Stomach (tissue), 9 donors: ENCODE data around the gene NTN3. TPM values are rescaled to one million over a fixed set of nuclear protein-coding genes. Genes with fewer than 3 reads are reported as not detected.

ENCODE experiments used
- DNase-seq, 2 donors: peaks; one replicate each; pipeline versions ENCODE4 v3.0.0 to v3.0.0-alpha.2; 2013 to 2019
- H3K27ac ChIP-seq, 5 donors: fragments of 200-600 bp in 4 of 5; sonication (generic) in 4 of 5; one replicate each; pipeline ENCODE4 v1.5.1; 2013 to 2019; ENCODE audit warnings: mild to moderate bottlenecking in 1 of 5, moderate library complexity in 1 of 5
- H3K27me3 ChIP-seq, 3 donors: fragments of 200-600 bp; sonication (generic); one replicate each; pipeline ENCODE4 v1.5.1; 2017 to 2019; ENCODE audit warnings: mixed run types in 1 of 3
- H3K36me3 ChIP-seq, 4 donors: fragments of 200-600 bp; sonication (generic); 1 replicate in 3 of 4; 2 replicates in 1 of 4; pipeline ENCODE4 v1.5.1; 2016 to 2019
- H3K4me1 ChIP-seq, 4 donors: fragments of 200-600 bp; sonication (generic); one replicate each; pipeline ENCODE4 v1.5.1; 2016 to 2019
- H3K4me3 ChIP-seq, 4 donors: fragments of 200-600 bp; sonication (generic) in 3 of 4; one replicate each; pipeline ENCODE4 v1.5.1; 2016 to 2019; ENCODE audit warnings: mild to moderate bottlenecking in 1 of 4
- H3K9me3 ChIP-seq, 4 donors: fragments of 200-600 bp; sonication (generic); one replicate each; pipeline ENCODE4 v1.5.1; 2016 to 2019
- CTCF ChIP-seq, 7 experiments: fragments of 450-650 bp in 4 of 7; fragments of 200-600 bp in 3 of 7; sonication (generic) in 3 of 7; IDR thresholded peaks; one replicate each; pipeline ENCODE4 v1.5.1; 2016 to 2019; ENCODE audit warnings: antibody characterized with exemption in 7 of 7, control low read depth in 2 of 7, mild to moderate bottlenecking in 1 of 7
- EP300 ChIP-seq: sonication (generic); formaldehyde crosslinking; IDR thresholded peaks from one replicate; pipeline ENCODE4 v1.6.1; 2017; ENCODE audit warnings: antibody characterized with exemption
- POLR2A ChIP-seq, 4 donors: fragments of 450-650 bp; IDR thresholded peaks; one replicate each; pipeline ENCODE4 v1.6.1; 2016; ENCODE audit warnings: antibody characterized with exemption in 4 of 4, control low read depth in 2 of 4, mild to moderate bottlenecking in 1 of 4, moderate library complexity in 1 of 4
- POLR2AphosphoS5 ChIP-seq, 3 donors: sonication (generic); formaldehyde crosslinking; IDR thresholded peaks; one replicate each; pipeline ENCODE4 v1.6.1; 2016; ENCODE audit warnings: antibody characterized with exemption in 3 of 3
- WGBS, 5 donors: extraction: QIAGEN DNeasy Blood & Tissue Kit in 3 of 5; methylation state at CpG; one replicate each; pipeline versions ENCODE4 v1.1.5 to v1.1.7; 2013 to 2018; 5-methylcytosine and 5-hydroxymethylcytosine counted together
- intact Hi-C: fragments of 100-400 bp; cut with DNase I; formaldehyde crosslinking; loops from one replicate; pipeline ENCODE4 v1.15.1; 2023; ENCODE audit warnings: low total_unique reads
- polyA plus RNA-seq, 3 donors: library from polyadenylated mRNA; stranded (reverse); fragments of 200-250 nt; gene quantifications; one replicate each; pipeline ENCODE4 v1.2.3, GENCODE V29; 2013
- total RNA-seq, 5 donors: library from RNA; depleted of rRNA; stranded (reverse); fragments of >200 nt; gene quantifications; one replicate each; pipeline versions ENCODE4 v1.1.0 to v1.2.3, GENCODE V29; 2014 to 2016
- donor health status: healthy with polysubstance abuse.
- donor health status: Bipolar disorder and iron deficiency.
- donor health status: healthy.

The NTN3 gene
- total and polyA plus RNA-seq, 8 donors = 1.8 TPM; not detected in 7

GRCh38 chr16:2485811-2486507 lies 14.9 kb downstream of the NTN3 start:
- 73 to 87% (median 81%) methylated on average over 20 to 33 of the region's 33 CpGs for WGBS, 5 donors
- no peak overlapping the region for H3K27ac ChIP-seq
- H3K4me1 ChIP-seq = peaks cover 19 to 53% (median 37%) of the 10 kb centered on the region in 4 donors
- TF ChIP-seq CTCF (IDR thresholded peaks at IDR 0.05) = no peak
- TF ChIP-seq EP300 = no peak
- TF ChIP-seq POLR2A (IDR thresholded peaks at IDR 0.05) = no peak
- no peak for TF ChIP-seq POLR2AphosphoS5 (IDR thresholded peaks at IDR 0.05)
- intact Hi-C loops = no loop called here
- H3K9me3 ChIP-seq = no peaks in the 10 kb centered on the region
- DNase-seq = no peak
- H3K4me3 ChIP-seq = no peak overlapping the region
- no peaks in the 10 kb centered on the region for H3K27me3 ChIP-seq
- H3K36me3 ChIP-seq = peaks cover 0 to 20% (median 10%) of the 10 kb centered on the region in 4 donors

- peak overlapping the region in 2 of 5 donors; percentile 1 to 35 for H3K27ac ChIP-seq
- TF ChIP-seq POLR2A (IDR thresholded peaks at IDR 0.05) (no peak), POLR2AphosphoS5 (IDR thresholded peaks at IDR 0.05) (peak in 1 of 3 donors; percentile 37), CTCF (IDR thresholded peaks at IDR 0.05) (peak in 3 of 7 experiments; percentile 24 to 54 (median 27)), EP300 (no peak)
- peaks cover 0 to 25% (median 10%) of the 10 kb centered on the region in 4 donors for H3K36me3 ChIP-seq
- H3K4me3 ChIP-seq = peak overlapping the region in 1 of 4 donors; percentile 22
- peaks cover 19 to 45% (median 33%) of the 10 kb centered on the region in 4 donors for H3K4me1 ChIP-seq
- WGBS, 5 donors = 39 to 48% (median 45%) methylated on average over 29 of the region's 29 CpGs
- DNase-seq = peak; percentile 81 to 82
- H3K27me3 ChIP-seq = no peaks in the 10 kb centered on the region
- intact Hi-C loops = no loop called here
- H3K9me3 ChIP-seq = no peaks in the 10 kb centered on the region
Measured at GRCh38 chr16:2486645-2487516, 15.8 kb downstream of the NTN3 start.

- TF ChIP-seq POLR2AphosphoS5 (IDR thresholded peaks at IDR 0.05) (no peak), EP300 (no peak), POLR2A (IDR thresholded peaks at IDR 0.05) (no peak), CTCF (IDR thresholded peaks at IDR 0.05) (no peak)
- no peak for DNase-seq
- intact Hi-C loops = no loop called here
- Histone ChIP-seq H3K9me3 (no peaks in the 10 kb centered on the region), H3K36me3 (peaks cover 0 to 25% (median 10%) of the 10 kb centered on the region in 4 donors), H3K27me3 (no peaks in the 10 kb centered on the region), H3K27ac (peak overlapping the region in 2 of 5 donors; percentile 1 to 35), H3K4me1 (peaks cover 19 to 40% (median 28%) of the 10 kb centered on the region in 4 donors), H3K4me3 (no peak overlapping the region)
- WGBS, 5 donors = 61 to 75% (median 68%) methylated on average over 8 of the region's 8 CpGs
Measured at GRCh38 chr16:2487517-2487842, 16.4 kb downstream of the NTN3 start.

- H3K4me3 ChIP-seq = no peak overlapping the region
- peaks cover 17 to 35% (median 24%) of the 10 kb centered on the region in 4 donors for H3K4me1 ChIP-seq
- no peaks in the 10 kb centered on the region for H3K9me3 ChIP-seq
- H3K27ac ChIP-seq = no peak overlapping the region
- intact Hi-C loops = no loop called here
- WGBS, 5 donors = 77 to 87% (median 83%) methylated on average over 15 of the region's 15 CpGs
- peaks cover 0 to 25% (median 10%) of the 10 kb centered on the region in 4 donors for H3K36me3 ChIP-seq
- DNase-seq = no peak
- TF ChIP-seq POLR2AphosphoS5 (IDR thresholded peaks at IDR 0.05) = no peak
- TF ChIP-seq CTCF (IDR thresholded peaks at IDR 0.05) = no peak
- no peak for TF ChIP-seq POLR2A (IDR thresholded peaks at IDR 0.05)
- no peak for TF ChIP-seq EP300
- no peaks in the 10 kb centered on the region for H3K27me3 ChIP-seq
Measured at GRCh38 chr16:2487903-2488531, 16.9 kb downstream of the NTN3 start.
